GM23338 (cell line): ENCODE results near the gene FOXK2. TPM values are rescaled to one million over a fixed set of nuclear protein-coding genes. Genes with fewer than 3 reads are reported as not detected.

Experiments
- ATAC-seq: fragments of 200-7000 bp; cut with Tn5 transposase; 3 replicates; pipeline ENCODE4 v1.9.1; 2020
- DNase-seq: peaks from one replicate; pipeline ENCODE4 v3.0.0-alpha.2; 2015; ENCODE audit warnings: low spot score
- H2AFZ ChIP-seq: fragments of 200-600 bp; sonication (generic); 2 replicates; pipeline ENCODE4 v1.8.0; 2016; ENCODE audit warnings: antibody characterized with exemption, mild to moderate bottlenecking, moderate library complexity
- H3F3A ChIP-seq: fragments of 200-600 bp; sonication (generic); replicated peaks from 2 replicates; pipeline ENCODE4 v1.8.0; 2017; ENCODE audit warnings: antibody characterized with exemption, mixed run types, low read depth
- H3K27ac ChIP-seq: fragments of 200-600 bp; sonication (generic); 2 replicates; pipeline ENCODE4 v1.6.1; 2016; ENCODE audit warnings: low read depth
- H3K27me3 ChIP-seq: fragments of 200-600 bp; sonication (generic); 2 replicates; pipeline ENCODE4 v1.8.0; 2016; ENCODE audit warnings: mild to moderate bottlenecking, mixed run types, moderate library complexity; ENCODE audit not compliant: insufficient read depth
- H3K36me3 ChIP-seq: fragments of 200-600 bp; sonication (generic); 2 replicates; pipeline ENCODE4 v1.8.0; 2016; ENCODE audit warnings: mild to moderate bottlenecking; ENCODE audit not compliant: insufficient read depth
- H3K4me1 ChIP-seq: fragments of 200-600 bp; sonication (generic); 2 replicates; pipeline ENCODE4 v1.8.0; 2016; ENCODE audit warnings: mild to moderate bottlenecking, moderate library complexity; ENCODE audit not compliant: insufficient read depth
- H3K4me2 ChIP-seq: fragments of 200-600 bp; sonication (generic); 2 replicates; pipeline ENCODE4 v1.7.1; 2017; ENCODE audit warnings: mixed run types
- H3K4me3 ChIP-seq: fragments of 200-600 bp; sonication (generic); 2 replicates; pipeline ENCODE4 v1.6.1; 2016; ENCODE audit warnings: mixed run types
- H3K79me2 ChIP-seq: fragments of 200-600 bp; sonication (generic); replicated peaks from 2 replicates; pipeline ENCODE4 v1.8.0; 2017; ENCODE audit warnings: mild to moderate bottlenecking; ENCODE audit not compliant: insufficient read depth
- H3K9me2 ChIP-seq: fragments of 200-600 bp; sonication (generic); 2 replicates; pipeline ENCODE4 v1.8.0; 2017; ENCODE audit not compliant: insufficient read depth
- H4K20me1 ChIP-seq: fragments of 200-600 bp; sonication (generic); replicated peaks from 2 replicates; pipeline ENCODE4 v1.8.0; 2017; ENCODE audit warnings: mild to moderate bottlenecking; ENCODE audit not compliant: insufficient read depth
- H3K27ac Mint-ChIP-seq: 2 replicates; pipeline ENCODE4 v1.8.0; 2020; ENCODE audit warnings: inconsistent platforms, mild to moderate bottlenecking, moderate library complexity, mixed read lengths
- H3K27me3 Mint-ChIP-seq: 3 replicates; pipeline ENCODE4 v1.8.0; 2022; ENCODE audit warnings: low read depth, mild to moderate bottlenecking, moderate library complexity, mixed read lengths, inconsistent platforms; ENCODE audit not compliant: insufficient read depth, poor library complexity
- H3K36me3 Mint-ChIP-seq: 3 replicates; pipeline ENCODE4 v1.8.0; 2021; ENCODE audit warnings: low read depth, mild to moderate bottlenecking, inconsistent platforms, moderate library complexity, mixed read lengths
- H3K4me1 Mint-ChIP-seq: 3 replicates; pipeline ENCODE4 v1.8.0; 2020; ENCODE audit warnings: mild to moderate bottlenecking, inconsistent platforms, mixed read lengths
- H3K4me3 Mint-ChIP-seq: 3 replicates; pipeline ENCODE4 v1.8.0; 2021; ENCODE audit warnings: moderate library complexity, mild to moderate bottlenecking, inconsistent platforms, mixed read lengths
- H3K9me3 Mint-ChIP-seq: 3 replicates; pipeline ENCODE4 v1.8.0; 2020; ENCODE audit warnings: moderate library complexity, mild to moderate bottlenecking, inconsistent platforms, mixed read lengths
- CREB1 ChIP-seq: fragments of 250-450 bp; sonication (Bioruptor Pico); IDR thresholded peaks from 2 replicates; pipeline ENCODE4 v1.5.0; 2020; ENCODE audit warnings: low read depth, mild to moderate bottlenecking, moderate library complexity
- EZH2 ChIP-seq: fragments of 200-600 bp; sonication (generic); IDR thresholded peaks from one replicate; pipeline ENCODE4 v1.8.0; 2017; ENCODE audit warnings: antibody characterized with exemption, mild to moderate bottlenecking, low read depth; ENCODE audit not compliant: unreplicated experiment
- EZH2phosphoT487 ChIP-seq: fragments of 200-600 bp; sonication (generic); IDR thresholded peaks from one replicate; pipeline ENCODE4 v1.8.1; 2018; ENCODE audit warnings: antibody characterized with exemption; ENCODE audit not compliant: unreplicated experiment
- JUNB ChIP-seq: IDR thresholded peaks from one replicate; pipeline ENCODE4 v1.6.1; 2016; ENCODE audit warnings: antibody characterized with exemption; ENCODE audit not compliant: unreplicated experiment
- NANOG ChIP-seq: IDR thresholded peaks from 2 replicates; pipeline ENCODE4 v1.6.1; 2016; ENCODE audit warnings: antibody characterized with exemption, borderline replicate concordance
- POLR2AphosphoS5 ChIP-seq: IDR thresholded peaks from 2 replicates; pipeline ENCODE4 v1.6.1; 2016; ENCODE audit warnings: antibody characterized with exemption, low read depth
- STAT1 ChIP-seq: IDR thresholded peaks from one replicate; pipeline ENCODE4 v1.6.1; 2016; ENCODE audit warnings: antibody characterized with exemption; ENCODE audit not compliant: unreplicated experiment
- ZNF114 ChIP-seq: fragments of 250-450 bp; sonication (Bioruptor Pico); IDR thresholded peaks from 2 replicates; pipeline ENCODE4 v1.5.0; 2020; ENCODE audit warnings: mild to moderate bottlenecking, moderate library complexity
- ZNF331 ChIP-seq: fragments of 250-450 bp; sonication (Bioruptor Pico); IDR thresholded peaks from 2 replicates; pipeline ENCODE4 v1.5.0; 2020; ENCODE audit warnings: low read depth, mild to moderate bottlenecking, moderate library complexity
- polyA plus RNA-seq: library from polyadenylated mRNA; unstranded; fragments of >200 nt; fragmentation: Nextera tagmentation; extraction: Ambion mirVana; gene quantifications from 2 replicates; pipeline ENCODE4 v1.2.1, GENCODE V29; 2016
- total RNA-seq: library from RNA; depleted of rRNA; stranded (reverse); fragments of >200 nt; shearing (Covaris generic); gene quantifications from 2 replicates; pipeline ENCODE4 v1.2.3, GENCODE V29; 2014
- TF ChIP-seq, protein P1 (sequence below): fragments of 250-450 bp; sonication (Bioruptor Pico); IDR thresholded peaks from 2 replicates; pipeline ENCODE4 v1.5.0; 2020; ENCODE audit warnings: mild to moderate bottlenecking, moderate library complexity
- TF ChIP-seq, protein P2 (sequence below): IDR thresholded peaks from 2 replicates; pipeline ENCODE4 v1.6.1; 2016; ENCODE audit warnings: antibody characterized with exemption
- TF ChIP-seq, protein P3 (sequence below), 2 experiments: fragments of 200-600 bp in 1 of 2; sonication (generic) in 1 of 2; conservative IDR thresholded peaks; 2 replicates each; pipeline versions ENCODE4 v1.5.1 to v1.6.1; 2016 to 2017; ENCODE audit warnings: antibody characterized with exemption in 2 of 2, low read depth in 2 of 2, mild to moderate bottlenecking in 2 of 2, moderate library complexity in 1 of 2
- TF ChIP-seq, protein P4 (sequence below): IDR thresholded peaks from one replicate; pipeline ENCODE4 v1.6.1; 2018; ENCODE audit warnings: antibody characterized with exemption; ENCODE audit not compliant: unreplicated experiment

Gene FOXK2
- total and polyA plus RNA-seq, 2 experiments from 2014 or later, result 12.3 to 66.0 TPM

DNA sequence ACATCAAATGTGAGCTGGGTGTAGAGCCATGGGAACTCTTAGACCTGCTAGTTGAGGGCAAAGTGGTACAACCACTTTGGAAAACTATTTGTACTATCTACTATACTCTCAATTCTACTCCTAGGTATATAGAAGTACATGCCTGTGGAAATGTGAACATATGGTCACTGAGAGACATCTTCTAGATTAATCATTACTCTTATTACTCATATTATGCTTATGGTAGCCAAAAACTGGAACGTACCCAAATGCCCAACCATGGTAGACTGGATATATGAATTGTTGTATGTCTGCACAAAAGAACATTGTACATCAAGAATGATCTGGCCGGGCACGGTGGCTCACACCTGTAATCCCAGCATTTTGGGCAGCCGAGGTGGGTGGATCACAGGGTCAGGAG, 126.0 kb downstream of the FOXK2 start:
- peaks cover 8% of the 10 kb centered on the region; the same call in 2 of the 3 replicates for H3K4me1 Mint-ChIP-seq
- H4K20me1 ChIP-seq, result peaks cover 50% of the 10 kb centered on the region

More for the DNA sequence above, 126.0 kb downstream of the FOXK2 start:
- no peak overlapping the region for H3K27ac ChIP-seq
- ATAC-seq (no peak), DNase-seq (no peak)
- H3K9me3 Mint-ChIP-seq, result no peaks in the 10 kb centered on the region
- H3K4me2 ChIP-seq, result no peak overlapping the region
- H3F3A ChIP-seq, result peaks cover 15% of the 10 kb centered on the region; the same call in 1 of the 2 replicates
- peaks cover 7% of the 10 kb centered on the region; the same call in 1 of the 2 replicates for H3K36me3 ChIP-seq
- no peak overlapping the region for H3K27ac Mint-ChIP-seq
- H3K79me2 ChIP-seq, result peaks cover 72% of the 10 kb centered on the region
- peaks cover 12% of the 10 kb centered on the region for H3K27me3 Mint-ChIP-seq
- H3K9me2 ChIP-seq, result no peaks in the 10 kb centered on the region
- H3K4me3 Mint-ChIP-seq, result peak overlapping the region; percentile 86; the same call in 2 of the 3 replicates
- no peak overlapping the region for H2AFZ ChIP-seq
- H3K36me3 Mint-ChIP-seq, result peaks cover 36% of the 10 kb centered on the region
- no peak overlapping the region for H3K4me3 ChIP-seq
- no peaks in the 10 kb centered on the region for H3K27me3 ChIP-seq
- H3K4me1 ChIP-seq, result peaks cover 10% of the 10 kb centered on the region; the same call in 1 of the 2 replicates
- TF ChIP-seq, protein P1, sequence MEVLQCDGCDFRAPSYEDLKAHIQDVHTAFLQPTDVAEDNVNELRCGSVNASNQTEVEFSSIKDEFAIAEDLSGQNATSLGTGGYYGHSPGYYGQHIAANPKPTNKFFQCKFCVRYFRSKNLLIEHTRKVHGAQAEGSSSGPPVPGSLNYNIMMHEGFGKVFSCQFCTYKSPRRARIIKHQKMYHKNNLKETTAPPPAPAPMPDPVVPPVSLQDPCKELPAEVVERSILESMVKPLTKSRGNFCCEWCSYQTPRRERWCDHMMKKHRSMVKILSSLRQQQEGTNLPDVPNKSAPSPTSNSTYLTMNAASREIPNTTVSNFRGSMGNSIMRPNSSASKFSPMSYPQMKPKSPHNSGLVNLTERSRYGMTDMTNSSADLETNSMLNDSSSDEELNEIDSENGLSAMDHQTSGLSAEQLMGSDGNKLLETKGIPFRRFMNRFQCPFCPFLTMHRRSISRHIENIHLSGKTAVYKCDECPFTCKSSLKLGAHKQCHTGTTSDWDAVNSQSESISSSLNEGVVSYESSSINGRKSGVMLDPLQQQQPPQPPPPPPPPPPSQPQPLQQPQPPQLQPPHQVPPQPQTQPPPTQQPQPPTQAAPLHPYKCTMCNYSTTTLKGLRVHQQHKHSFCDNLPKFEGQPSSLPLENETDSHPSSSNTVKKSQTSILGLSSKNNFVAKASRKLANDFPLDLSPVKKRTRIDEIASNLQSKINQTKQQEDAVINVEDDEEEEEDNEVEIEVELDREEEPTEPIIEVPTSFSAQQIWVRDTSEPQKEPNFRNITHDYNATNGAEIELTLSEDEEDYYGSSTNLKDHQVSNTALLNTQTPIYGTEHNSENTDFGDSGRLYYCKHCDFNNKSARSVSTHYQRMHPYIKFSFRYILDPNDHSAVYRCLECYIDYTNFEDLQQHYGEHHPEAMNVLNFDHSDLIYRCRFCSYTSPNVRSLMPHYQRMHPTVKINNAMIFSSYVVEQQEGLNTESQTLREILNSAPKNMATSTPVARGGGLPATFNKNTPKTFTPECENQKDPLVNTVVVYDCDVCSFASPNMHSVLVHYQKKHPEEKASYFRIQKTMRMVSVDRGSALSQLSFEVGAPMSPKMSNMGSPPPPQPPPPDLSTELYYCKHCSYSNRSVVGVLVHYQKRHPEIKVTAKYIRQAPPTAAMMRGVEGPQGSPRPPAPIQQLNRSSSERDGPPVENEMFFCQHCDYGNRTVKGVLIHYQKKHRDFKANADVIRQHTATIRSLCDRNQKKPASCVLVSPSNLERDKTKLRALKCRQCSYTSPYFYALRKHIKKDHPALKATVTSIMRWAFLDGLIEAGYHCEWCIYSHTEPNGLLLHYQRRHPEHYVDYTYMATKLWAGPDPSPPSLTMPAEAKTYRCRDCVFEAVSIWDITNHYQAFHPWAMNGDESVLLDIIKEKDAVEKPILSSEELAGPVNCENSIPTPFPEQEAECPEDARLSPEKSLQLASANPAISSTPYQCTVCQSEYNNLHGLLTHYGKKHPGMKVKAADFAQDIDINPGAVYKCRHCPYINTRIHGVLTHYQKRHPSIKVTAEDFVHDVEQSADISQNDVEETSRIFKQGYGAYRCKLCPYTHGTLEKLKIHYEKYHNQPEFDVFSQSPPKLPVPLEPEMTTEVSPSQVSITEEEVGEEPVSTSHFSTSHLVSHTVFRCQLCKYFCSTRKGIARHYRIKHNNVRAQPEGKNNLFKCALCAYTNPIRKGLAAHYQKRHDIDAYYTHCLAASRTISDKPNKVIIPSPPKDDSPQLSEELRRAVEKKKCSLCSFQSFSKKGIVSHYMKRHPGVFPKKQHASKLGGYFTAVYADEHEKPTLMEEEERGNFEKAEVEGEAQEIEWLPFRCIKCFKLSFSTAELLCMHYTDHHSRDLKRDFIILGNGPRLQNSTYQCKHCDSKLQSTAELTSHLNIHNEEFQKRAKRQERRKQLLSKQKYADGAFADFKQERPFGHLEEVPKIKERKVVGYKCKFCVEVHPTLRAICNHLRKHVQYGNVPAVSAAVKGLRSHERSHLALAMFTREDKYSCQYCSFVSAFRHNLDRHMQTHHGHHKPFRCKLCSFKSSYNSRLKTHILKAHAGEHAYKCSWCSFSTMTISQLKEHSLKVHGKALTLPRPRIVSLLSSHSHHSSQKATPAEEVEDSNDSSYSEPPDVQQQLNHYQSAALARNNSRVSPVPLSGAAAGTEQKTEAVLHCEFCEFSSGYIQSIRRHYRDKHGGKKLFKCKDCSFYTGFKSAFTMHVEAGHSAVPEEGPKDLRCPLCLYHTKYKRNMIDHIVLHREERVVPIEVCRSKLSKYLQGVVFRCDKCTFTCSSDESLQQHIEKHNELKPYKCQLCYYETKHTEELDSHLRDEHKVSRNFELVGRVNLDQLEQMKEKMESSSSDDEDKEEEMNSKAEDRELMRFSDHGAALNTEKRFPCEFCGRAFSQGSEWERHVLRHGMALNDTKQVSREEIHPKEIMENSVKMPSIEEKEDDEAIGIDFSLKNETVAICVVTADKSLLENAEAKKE (CRISPR knock-in tag), result no peak
- TF ChIP-seq EZH2phosphoT487 (no peak), ZNF114 (CRISPR knock-in tag) (no peak), JUNB (no peak), ZNF331 (CRISPR knock-in tag) (no peak), EZH2 (no peak), NANOG (no peak), POLR2AphosphoS5 (no peak), STAT1 (no peak), CREB1 (CRISPR knock-in tag) (no peak)
- TF ChIP-seq, protein P2, sequence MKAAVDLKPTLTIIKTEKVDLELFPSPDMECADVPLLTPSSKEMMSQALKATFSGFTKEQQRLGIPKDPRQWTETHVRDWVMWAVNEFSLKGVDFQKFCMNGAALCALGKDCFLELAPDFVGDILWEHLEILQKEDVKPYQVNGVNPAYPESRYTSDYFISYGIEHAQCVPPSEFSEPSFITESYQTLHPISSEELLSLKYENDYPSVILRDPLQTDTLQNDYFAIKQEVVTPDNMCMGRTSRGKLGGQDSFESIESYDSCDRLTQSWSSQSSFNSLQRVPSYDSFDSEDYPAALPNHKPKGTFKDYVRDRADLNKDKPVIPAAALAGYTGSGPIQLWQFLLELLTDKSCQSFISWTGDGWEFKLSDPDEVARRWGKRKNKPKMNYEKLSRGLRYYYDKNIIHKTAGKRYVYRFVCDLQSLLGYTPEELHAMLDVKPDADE, result no peak
- TF ChIP-seq, protein P3, sequence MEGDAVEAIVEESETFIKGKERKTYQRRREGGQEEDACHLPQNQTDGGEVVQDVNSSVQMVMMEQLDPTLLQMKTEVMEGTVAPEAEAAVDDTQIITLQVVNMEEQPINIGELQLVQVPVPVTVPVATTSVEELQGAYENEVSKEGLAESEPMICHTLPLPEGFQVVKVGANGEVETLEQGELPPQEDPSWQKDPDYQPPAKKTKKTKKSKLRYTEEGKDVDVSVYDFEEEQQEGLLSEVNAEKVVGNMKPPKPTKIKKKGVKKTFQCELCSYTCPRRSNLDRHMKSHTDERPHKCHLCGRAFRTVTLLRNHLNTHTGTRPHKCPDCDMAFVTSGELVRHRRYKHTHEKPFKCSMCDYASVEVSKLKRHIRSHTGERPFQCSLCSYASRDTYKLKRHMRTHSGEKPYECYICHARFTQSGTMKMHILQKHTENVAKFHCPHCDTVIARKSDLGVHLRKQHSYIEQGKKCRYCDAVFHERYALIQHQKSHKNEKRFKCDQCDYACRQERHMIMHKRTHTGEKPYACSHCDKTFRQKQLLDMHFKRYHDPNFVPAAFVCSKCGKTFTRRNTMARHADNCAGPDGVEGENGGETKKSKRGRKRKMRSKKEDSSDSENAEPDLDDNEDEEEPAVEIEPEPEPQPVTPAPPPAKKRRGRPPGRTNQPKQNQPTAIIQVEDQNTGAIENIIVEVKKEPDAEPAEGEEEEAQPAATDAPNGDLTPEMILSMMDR (conservative IDR thresholded peaks at IDR 0.05; ENCODE audit: low read depth in 2 of 2), result no peak
- TF ChIP-seq, protein P4, sequence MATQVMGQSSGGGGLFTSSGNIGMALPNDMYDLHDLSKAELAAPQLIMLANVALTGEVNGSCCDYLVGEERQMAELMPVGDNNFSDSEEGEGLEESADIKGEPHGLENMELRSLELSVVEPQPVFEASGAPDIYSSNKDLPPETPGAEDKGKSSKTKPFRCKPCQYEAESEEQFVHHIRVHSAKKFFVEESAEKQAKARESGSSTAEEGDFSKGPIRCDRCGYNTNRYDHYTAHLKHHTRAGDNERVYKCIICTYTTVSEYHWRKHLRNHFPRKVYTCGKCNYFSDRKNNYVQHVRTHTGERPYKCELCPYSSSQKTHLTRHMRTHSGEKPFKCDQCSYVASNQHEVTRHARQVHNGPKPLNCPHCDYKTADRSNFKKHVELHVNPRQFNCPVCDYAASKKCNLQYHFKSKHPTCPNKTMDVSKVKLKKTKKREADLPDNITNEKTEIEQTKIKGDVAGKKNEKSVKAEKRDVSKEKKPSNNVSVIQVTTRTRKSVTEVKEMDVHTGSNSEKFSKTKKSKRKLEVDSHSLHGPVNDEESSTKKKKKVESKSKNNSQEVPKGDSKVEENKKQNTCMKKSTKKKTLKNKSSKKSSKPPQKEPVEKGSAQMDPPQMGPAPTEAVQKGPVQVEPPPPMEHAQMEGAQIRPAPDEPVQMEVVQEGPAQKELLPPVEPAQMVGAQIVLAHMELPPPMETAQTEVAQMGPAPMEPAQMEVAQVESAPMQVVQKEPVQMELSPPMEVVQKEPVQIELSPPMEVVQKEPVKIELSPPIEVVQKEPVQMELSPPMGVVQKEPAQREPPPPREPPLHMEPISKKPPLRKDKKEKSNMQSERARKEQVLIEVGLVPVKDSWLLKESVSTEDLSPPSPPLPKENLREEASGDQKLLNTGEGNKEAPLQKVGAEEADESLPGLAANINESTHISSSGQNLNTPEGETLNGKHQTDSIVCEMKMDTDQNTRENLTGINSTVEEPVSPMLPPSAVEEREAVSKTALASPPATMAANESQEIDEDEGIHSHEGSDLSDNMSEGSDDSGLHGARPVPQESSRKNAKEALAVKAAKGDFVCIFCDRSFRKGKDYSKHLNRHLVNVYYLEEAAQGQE, result no peak
